HUES64 (cell line): Measurements from ENCODE around the gene TBKBP1.

Source experiments
- H3K27ac ChIP-seq: 2 replicates; pipeline ENCODE4 v1.7.0; 2013; ENCODE audit warnings: low read depth, low read length, inconsistent platforms
- H3K27me3 ChIP-seq: 2 replicates; pipeline ENCODE4 v1.6.1; 2013; ENCODE audit warnings: mild to moderate bottlenecking, low read length; ENCODE audit not compliant: insufficient read depth
- H3K36me3 ChIP-seq: 2 replicates; pipeline ENCODE4 v1.6.1; 2013; ENCODE audit warnings: mild to moderate bottlenecking, low read length; ENCODE audit not compliant: insufficient read depth
- H3K4me1 ChIP-seq: 2 replicates; pipeline ENCODE4 v1.6.1; 2013; ENCODE audit warnings: mild to moderate bottlenecking, low read length, moderate library complexity; ENCODE audit not compliant: insufficient read depth
- H3K4me3 ChIP-seq: 2 replicates; pipeline ENCODE4 v1.5.1; 2013; ENCODE audit warnings: mild to moderate bottlenecking, low read length, moderate library complexity
- H3K9ac ChIP-seq: 2 replicates; pipeline ENCODE4 v1.6.1; 2013; ENCODE audit warnings: mild to moderate bottlenecking, low read depth, low read length
- H3K9me3 ChIP-seq: 2 replicates; pipeline ENCODE4 v1.6.1; 2013; ENCODE audit warnings: low read depth, low read length; ENCODE audit not compliant: insufficient read depth
- WGBS: fragments of 150-250, 120-280 bp; methylation state at CpG from one replicate; pipeline ENCODE4 v1.1.7; 2013; ENCODE audit warnings: missing lambda C conversion rate; 5-methylcytosine and 5-hydroxymethylcytosine counted together

The TBKBP1 gene

GRCh38 chr17:47701608-47702007 is 7.6 kb downstream of the TBKBP1 start:
- no peak overlapping the region for H3K4me3 ChIP-seq
- no peak overlapping the region for H3K27ac ChIP-seq
- no peaks in the 10 kb centered on the region for H3K9me3 ChIP-seq
- WGBS: 84% methylated on average over 4 of the region's 4 CpGs
- 0 out of 2 replicates have a peak, but pooled peaks cover 8% of the 10 kb centered on the region for H3K4me1 ChIP-seq
- no peaks in the 10 kb centered on the region for H3K27me3 ChIP-seq
- H3K9ac ChIP-seq: no peak overlapping the region
- H3K36me3 ChIP-seq: peaks cover 4% of the 10 kb centered on the region; the same call in 1 of the 2 replicates

GRCh38 chr17:47702391-47702995 is 8.5 kb downstream of the TBKBP1 start:
- Histone ChIP-seq H3K36me3 (peaks cover 4% of the 10 kb centered on the region; the same call in 1 of the 2 replicates), H3K9ac (no peak overlapping the region), H3K9me3 (no peaks in the 10 kb centered on the region), H3K27ac (no peak overlapping the region), H3K4me3 (no peak overlapping the region), H3K27me3 (peaks cover 7% of the 10 kb centered on the region), H3K4me1 (0 out of 2 replicates have a peak, but pooled peaks cover 8% of the 10 kb centered on the region)
- 88% methylated on average over 11 of the region's 12 CpGs for WGBS

- 88% methylated on average over 15 of the region's 15 CpGs for WGBS
- H3K27ac ChIP-seq: no peak overlapping the region
- H3K9me3 ChIP-seq: no peaks in the 10 kb centered on the region
- peaks cover 14% of the 10 kb centered on the region for H3K27me3 ChIP-seq
- H3K9ac ChIP-seq: no peak overlapping the region
- H3K4me3 ChIP-seq: no peak overlapping the region
- 0 out of 2 replicates have a peak, but pooled peaks cover 8% of the 10 kb centered on the region for H3K4me1 ChIP-seq
- H3K36me3 ChIP-seq: peaks cover 4% of the 10 kb centered on the region; the same call in 1 of the 2 replicates
Observed at GRCh38 chr17:47703191-47703591, 9.2 kb downstream of the TBKBP1 start.

GRCh38 chr17:47703671-47704070 is 9.7 kb downstream of the TBKBP1 start:
- Histone ChIP-seq H3K9me3 (no peaks in the 10 kb centered on the region), H3K9ac (no peak overlapping the region), H3K27ac (no peak overlapping the region), H3K36me3 (peaks cover 4% of the 10 kb centered on the region; the same call in 1 of the 2 replicates), H3K4me1 (0 out of 2 replicates have a peak, but pooled peaks cover 8% of the 10 kb centered on the region), H3K4me3 (no peak overlapping the region), H3K27me3 (peaks cover 17% of the 10 kb centered on the region)
- 91% methylated on average over 5 of the region's 5 CpGs for WGBS

- Histone ChIP-seq H3K27ac (no peak overlapping the region), H3K4me1 (0 out of 2 replicates have a peak, but pooled peaks cover 6% of the 10 kb centered on the region), H3K36me3 (peaks cover 4% of the 10 kb centered on the region; the same call in 1 of the 2 replicates), H3K4me3 (no peak overlapping the region), H3K9ac (no peak overlapping the region; the same call in 1 of the 2 replicates), H3K9me3 (no peaks in the 10 kb centered on the region), H3K27me3 (peaks cover 20% of the 10 kb centered on the region)
- 88% methylated on average over 14 of the region's 14 CpGs for WGBS
Observed at GRCh38 chr17:47704116-47704515, 10.2 kb downstream of the TBKBP1 start.

GRCh38 chr17:47704736-47705135 is 10.8 kb downstream of the TBKBP1 start:
- Histone ChIP-seq H3K9me3 (no peaks in the 10 kb centered on the region), H3K27me3 (peaks cover 26% of the 10 kb centered on the region), H3K4me3 (no peak overlapping the region), H3K27ac (no peak overlapping the region), H3K4me1 (0 out of 2 replicates have a peak, but pooled peaks cover 5% of the 10 kb centered on the region), H3K36me3 (peaks cover 4% of the 10 kb centered on the region; the same call in 1 of the 2 replicates), H3K9ac (no peak overlapping the region)
- WGBS: 83% methylated on average over 6 of the region's 6 CpGs

- H3K9me3 ChIP-seq: no peaks in the 10 kb centered on the region
- H3K4me3 ChIP-seq: no peak overlapping the region
- no peak overlapping the region for H3K9ac ChIP-seq
- 78% methylated on average over 12 of the region's 12 CpGs for WGBS
- H3K27me3 ChIP-seq: peaks cover 29% of the 10 kb centered on the region
- 0 out of 2 replicates have a peak, but pooled peaks cover 5% of the 10 kb centered on the region for H3K4me1 ChIP-seq
- no peaks in the 10 kb centered on the region for H3K36me3 ChIP-seq
- no peak overlapping the region for H3K27ac ChIP-seq
Observed at GRCh38 chr17:47705536-47706530, 11.9 kb downstream of the TBKBP1 start.

- H3K27ac ChIP-seq: no peak overlapping the region
- WGBS: 86% methylated on average over 4 of the region's 4 CpGs
- no peak overlapping the region for H3K9ac ChIP-seq
Observed at GRCh38 chr17:47707056-47707804, 13.3 kb downstream of the TBKBP1 start.

GRCh38 chr17:47707884-47708283 is 13.9 kb downstream of the TBKBP1 start:
- 64% methylated on average over 3 of the region's 3 CpGs for WGBS
- no peaks in the 10 kb centered on the region for H3K36me3 ChIP-seq
- peaks cover 34% of the 10 kb centered on the region for H3K27me3 ChIP-seq
- H3K9ac ChIP-seq: no peak overlapping the region
- no peaks in the 10 kb centered on the region for H3K4me1 ChIP-seq
- H3K9me3 ChIP-seq: no peaks in the 10 kb centered on the region
- peak overlapping the region; percentile 45; the same call in 1 of the 2 replicates for H3K4me3 ChIP-seq
- H3K27ac ChIP-seq: no peak overlapping the region

More at GRCh38 chr17:47707056-47707804, 13.3 kb downstream of the TBKBP1 start:
- Histone ChIP-seq H3K4me1 (0 out of 2 replicates have a peak, but pooled peaks cover under 1% of the 10 kb centered on the region), H3K27me3 (peaks cover 32% of the 10 kb centered on the region), H3K9me3 (no peaks in the 10 kb centered on the region), H3K4me3 (no peak overlapping the region), H3K36me3 (no peaks in the 10 kb centered on the region)

- WGBS: 19% methylated on average over 28 of the region's 31 CpGs
- Histone ChIP-seq H3K9ac (no peak overlapping the region), H3K4me1 (no peaks in the 10 kb centered on the region), H3K4me3 (peak overlapping the region; percentile 45), H3K9me3 (no peaks in the 10 kb centered on the region), H3K27me3 (peaks cover 34% of the 10 kb centered on the region), H3K27ac (no peak overlapping the region), H3K36me3 (no peaks in the 10 kb centered on the region)
Observed at GRCh38 chr17:47708312-47708863, 14.4 kb downstream of the TBKBP1 start.
